Pulmonary artery endothelial cell (primary cell): ENCODE results near the gene RAB3A. TPM values are rescaled to one million over a fixed set of nuclear protein-coding genes. Genes with fewer than 3 reads are reported as not detected.

Experiments used
- DNase-seq: peaks from one replicate; pipeline ENCODE4 v3.0.0-alpha.2; 2011; ENCODE audit warnings: low read depth, low spot score
- total RNA-seq: library from RNA; depleted of rRNA; stranded (reverse); fragments of >200 nt; gene quantifications from 2 replicates; pipeline ENCODE4 v1.2.3, GENCODE V29; 2014

The RAB3A gene
- total RNA-seq: 0.99 TPM in 2 replicates

GRCh38 chr19:18203863-18204393, at the start of gene RAB3A:
Gene RAB3A (minus strand): TSS chr19:18204042. CDS start chr19:18202740, 1,302 bp downstream.
- peak; percentile 100 for DNase-seq

- DNase-seq: no peak
Measured at GRCh38 chr19:18253130-18253529, 49.3 kb upstream of the RAB3A start.

- no peak for DNase-seq
Measured at GRCh38 chr19:18252370-18252717, 48.5 kb upstream of the RAB3A start.

- DNase-seq: peak; percentile 26
Measured at GRCh38 chr19:18251587-18252369, 47.9 kb upstream of the RAB3A start.

GRCh38 chr19:18249834-18250233, 46.0 kb upstream of the RAB3A start:
- DNase-seq: no peak

GRCh38 chr19:18245297-18245696, 41.5 kb upstream of the RAB3A start:
- DNase-seq: no peak

GRCh38 chr19:18239303-18239702, 35.5 kb upstream of the RAB3A start:
- DNase-seq: no peak

- no peak for DNase-seq
Measured at GRCh38 chr19:18234194-18234593, 30.4 kb upstream of the RAB3A start.

GRCh38 chr19:18233224-18233825, 29.5 kb upstream of the RAB3A start:
- no peak for DNase-seq

- no peak for DNase-seq
Measured at GRCh38 chr19:18232540-18233223, 28.8 kb upstream of the RAB3A start.

GRCh38 chr19:18231775-18232174, 27.9 kb upstream of the RAB3A start:
- no peak for DNase-seq

GRCh38 chr19:18230941-18231734, 27.3 kb upstream of the RAB3A start:
- no peak for DNase-seq

- DNase-seq: no peak
Measured at GRCh38 chr19:18229915-18230314, 26.1 kb upstream of the RAB3A start.

- no peak for DNase-seq
Measured at GRCh38 chr19:18229474-18229873, 25.6 kb upstream of the RAB3A start.

- no peak for DNase-seq
Measured at GRCh38 chr19:18227781-18228271, 24.0 kb upstream of the RAB3A start.

- DNase-seq: no peak
Measured at GRCh38 chr19:18226956-18227780, 23.3 kb upstream of the RAB3A start.

GRCh38 chr19:18225702-18226468, 22.0 kb upstream of the RAB3A start, which contains the start of gene PDE4C:
Gene PDE4C (minus strand): TSS chr19:18226438. CDS start chr19:18226415, 23 bp downstream.
- DNase-seq: no peak

GRCh38 chr19:18225355-18225701, 21.5 kb upstream of the RAB3A start:
- no peak for DNase-seq

- peak; percentile 94 for DNase-seq
Measured at GRCh38 chr19:18224525-18225354, 20.9 kb upstream of the RAB3A start.
